Measurements from ENCODE around the gene CNDP1.

GRCh38 chr18:74577019-74577418 is 42.7 kb downstream of the CNDP1 start:
- TF ChIP-seq POLR2AphosphoS5 (IDR thresholded peaks at IDR 0.05; ENCODE audit: borderline replicate concordance, low read depth, low read length) (no peak), EZH2 (IDR thresholded peaks at IDR 0.05) (no peak), FOXP2 (optimal IDR thresholded peaks at IDR 0.05; ENCODE audit: control extremely low read depth, extremely low read length, insufficient read depth) (no peak)

Data from SK-N-MC (cell line).